HG02870 (cell line): Measurements from ENCODE around the gene FLRT1.

Experiments used
- ATAC-seq: cut with Tn5 transposase; IDR thresholded peaks from one replicate; pipeline ENCODE4 v1.9.1; 2021; ENCODE audit warnings: mild to moderate bottlenecking, moderate library complexity; ENCODE audit not compliant: unreplicated experiment

Gene FLRT1

GRCh38 chr11:64084146-64084950 is 48.6 kb downstream of the FLRT1 start:
- no peak for ATAC-seq

DNA sequence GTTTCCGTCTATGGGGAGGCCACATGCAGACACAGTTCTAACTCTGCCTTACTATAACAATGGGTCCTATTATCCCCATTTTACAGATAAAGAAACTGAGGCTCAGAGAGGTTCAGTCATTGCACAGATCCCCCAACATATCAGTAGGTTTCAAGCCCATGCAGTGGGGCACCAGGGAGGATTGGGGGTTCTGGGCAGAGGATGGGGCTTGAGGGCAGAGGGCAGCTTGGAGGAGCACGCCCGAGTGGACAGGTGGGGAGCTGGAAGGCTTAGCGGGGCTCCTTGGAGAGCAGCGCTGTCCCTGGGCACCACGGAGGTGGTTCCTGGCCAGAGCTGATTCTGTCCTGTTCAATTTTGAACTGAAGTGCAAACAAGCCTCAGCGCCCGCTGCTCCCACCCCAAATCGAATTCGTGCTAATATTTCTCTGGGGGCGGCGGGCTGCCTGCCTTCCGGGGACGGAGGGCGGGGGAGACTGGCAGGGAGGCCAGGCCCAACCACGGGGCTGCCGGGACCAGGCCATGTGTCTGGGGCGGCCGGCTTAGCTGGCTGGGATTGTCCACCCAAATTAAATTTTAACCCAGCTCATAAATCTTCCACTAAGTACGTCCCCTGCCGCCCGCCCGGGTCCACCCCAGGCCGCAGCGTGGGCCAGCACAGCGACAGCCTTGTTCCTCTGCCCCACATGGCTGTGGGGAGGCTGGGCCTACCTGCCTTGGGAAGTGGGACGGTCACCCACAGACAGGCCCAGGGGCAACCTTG is 49.4 kb downstream of the FLRT1 start:
- no peak for ATAC-seq
